IPS DF 6.9 (cell line): ENCODE measurements around the gene C4B.
"Not testable (repeated sequence)": the region's sequence is repeated elsewhere in the genome, so short reads cannot be mapped to it uniquely, and the experiment has no call there.

ENCODE experiments used
- DNase-seq: peaks from one replicate; pipeline ENCODE4 v3.0.0-alpha.2; 2013; ENCODE audit warnings: low read depth, low spot score
- H3K27ac ChIP-seq: one replicate; pipeline ENCODE4 v1.5.1; 2013; ENCODE audit warnings: low read length, control low read depth
- H3K27me3 ChIP-seq: 2 replicates; pipeline ENCODE4 v1.6.1; 2013; ENCODE audit warnings: mild to moderate bottlenecking, low read length; ENCODE audit not compliant: control insufficient read depth, insufficient read depth
- H3K36me3 ChIP-seq: 2 replicates; pipeline ENCODE4 v1.6.1; 2013; ENCODE audit warnings: low read length; ENCODE audit not compliant: control insufficient read depth, insufficient read depth
- H3K4me1 ChIP-seq: 2 replicates; pipeline ENCODE4 v1.6.1; 2013; ENCODE audit warnings: low read length; ENCODE audit not compliant: control insufficient read depth, insufficient read depth
- H3K4me3 ChIP-seq: 2 replicates; pipeline ENCODE4 v1.5.1; 2013; ENCODE audit warnings: mild to moderate bottlenecking, low read length
- H3K9me3 ChIP-seq: 2 replicates; pipeline ENCODE4 v1.6.1; 2013; ENCODE audit warnings: low read length, inconsistent platforms; ENCODE audit not compliant: control insufficient read depth, insufficient read depth
- WGBS: extraction: QIAGEN DNeasy Blood & Tissue Kit; methylation state at CpG from one replicate; pipeline ENCODE4 v1.1.7; 2013; ENCODE audit warnings: mixed read lengths, missing lambda C conversion rate; ENCODE audit not compliant: insufficient read length, insufficient coverage; 5-methylcytosine and 5-hydroxymethylcytosine counted together

C4B gene

DNA sequence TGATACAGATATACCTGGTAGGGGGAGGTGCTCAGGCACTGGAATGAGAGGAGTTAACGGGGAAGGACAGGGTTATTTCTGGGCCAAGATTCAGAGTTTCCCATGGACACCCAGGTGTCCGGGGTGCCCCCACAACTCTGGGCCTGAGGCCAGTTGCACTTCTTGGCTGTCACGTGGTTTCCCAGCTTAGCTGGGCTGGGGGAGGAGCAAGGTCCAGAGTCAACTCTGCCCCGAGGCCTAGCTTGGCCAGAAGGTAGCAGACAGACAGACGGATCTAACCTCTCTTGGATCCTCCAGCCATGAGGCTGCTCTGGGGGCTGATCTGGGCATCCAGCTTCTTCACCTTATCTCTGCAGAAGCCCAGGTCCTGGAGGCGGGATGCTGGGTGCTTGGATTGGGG lies at the start of gene C4B:
C4B (plus strand) TSS at position 249 of the 400 bp plus-strand sequence; CDS start at position 300, 51 bp downstream.
- not testable (repeated sequence) for DNase-seq, H3K36me3 ChIP-seq, H3K27me3 ChIP-seq, H3K4me1 ChIP-seq, H3K4me3 ChIP-seq, H3K9me3 ChIP-seq, H3K27ac ChIP-seq
- no CpG with 5 or more reads among the region's 6 CpGs for WGBS

- H3K36me3 ChIP-seq: peaks cover 61% of the 10 kb centered on the region
- no peaks in the 10 kb centered on the region for H3K27me3 ChIP-seq
- no peak for DNase-seq
- no peak overlapping the region for H3K4me3 ChIP-seq
- H3K27ac ChIP-seq: no peak overlapping the region
- H3K4me1 ChIP-seq: no peaks in the 10 kb centered on the region
- WGBS: no CpG with 5 or more reads among the region's 13 CpGs
- H3K9me3 ChIP-seq: no peaks in the 10 kb centered on the region
Observed at GRCh38 chr6:31965700-31966099, 48.9 kb upstream of the C4B start.

DNA sequence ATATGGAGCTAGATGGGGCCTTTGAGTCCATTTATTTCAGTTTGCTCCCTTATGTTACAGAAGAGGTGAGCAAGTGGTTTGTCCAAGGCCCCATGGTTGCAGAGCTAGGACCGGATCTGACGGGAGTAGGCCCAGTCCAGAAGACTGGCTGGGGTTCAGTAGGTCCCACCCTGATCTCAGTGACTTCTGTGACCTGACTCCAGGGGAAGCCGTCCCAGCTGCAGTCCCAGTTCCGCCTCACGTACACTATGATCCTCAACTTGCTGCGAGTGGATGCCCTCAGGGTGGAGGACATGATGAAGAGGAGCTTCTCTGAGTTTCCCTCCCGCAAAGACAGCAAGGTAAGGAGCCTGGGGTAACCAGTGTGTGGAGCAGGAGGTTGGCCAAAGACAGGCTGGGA lies 48.1 kb upstream of the C4B start:
- Histone ChIP-seq H3K27ac (no peak overlapping the region), H3K9me3 (no peaks in the 10 kb centered on the region), H3K4me3 (no peak overlapping the region), H3K27me3 (no peaks in the 10 kb centered on the region), H3K36me3 (peaks cover 56% of the 10 kb centered on the region), H3K4me1 (no peaks in the 10 kb centered on the region)
- no CpG with 5 or more reads among the region's 7 CpGs for WGBS
- no peak for DNase-seq

- Histone ChIP-seq H3K27ac (no peak overlapping the region), H3K9me3 (no peaks in the 10 kb centered on the region), H3K36me3 (peaks cover 53% of the 10 kb centered on the region), H3K4me3 (no peak overlapping the region), H3K27me3 (no peaks in the 10 kb centered on the region), H3K4me1 (no peaks in the 10 kb centered on the region)
- DNase-seq: no peak
- WGBS: no CpG with 5 or more reads among the region's 10 CpGs
Observed at GRCh38 chr6:31966997-31967925, 47.3 kb upstream of the C4B start.

GRCh38 chr6:31967926-31968320 lies 46.7 kb upstream of the C4B start:
- Histone ChIP-seq H3K27me3 (no peaks in the 10 kb centered on the region), H3K4me3 (no peak overlapping the region), H3K9me3 (no peaks in the 10 kb centered on the region), H3K36me3 (peaks cover 47% of the 10 kb centered on the region), H3K27ac (no peak overlapping the region), H3K4me1 (no peaks in the 10 kb centered on the region)
- no peak for DNase-seq
- no CpG with 5 or more reads among the region's 3 CpGs for WGBS

GRCh38 chr6:31968326-31968725 lies 46.3 kb upstream of the C4B start:
- no peaks in the 10 kb centered on the region for H3K9me3 ChIP-seq
- H3K36me3 ChIP-seq: peaks cover 43% of the 10 kb centered on the region
- no peak overlapping the region for H3K27ac ChIP-seq
- no peaks in the 10 kb centered on the region for H3K4me1 ChIP-seq
- H3K4me3 ChIP-seq: no peak overlapping the region
- DNase-seq: no peak
- WGBS: no CpG with 5 or more reads among the region's 11 CpGs
- no peaks in the 10 kb centered on the region for H3K27me3 ChIP-seq

- no peak for DNase-seq
- no peak overlapping the region for H3K27ac ChIP-seq
- H3K36me3 ChIP-seq: peaks cover 36% of the 10 kb centered on the region
- H3K27me3 ChIP-seq: no peaks in the 10 kb centered on the region
- H3K4me3 ChIP-seq: no peak overlapping the region
- no peaks in the 10 kb centered on the region for H3K9me3 ChIP-seq
- H3K4me1 ChIP-seq: no peaks in the 10 kb centered on the region
- WGBS: no CpG with 5 or more reads among the region's 23 CpGs
Observed at GRCh38 chr6:31968791-31969711, 45.5 kb upstream of the C4B start.

DNA sequence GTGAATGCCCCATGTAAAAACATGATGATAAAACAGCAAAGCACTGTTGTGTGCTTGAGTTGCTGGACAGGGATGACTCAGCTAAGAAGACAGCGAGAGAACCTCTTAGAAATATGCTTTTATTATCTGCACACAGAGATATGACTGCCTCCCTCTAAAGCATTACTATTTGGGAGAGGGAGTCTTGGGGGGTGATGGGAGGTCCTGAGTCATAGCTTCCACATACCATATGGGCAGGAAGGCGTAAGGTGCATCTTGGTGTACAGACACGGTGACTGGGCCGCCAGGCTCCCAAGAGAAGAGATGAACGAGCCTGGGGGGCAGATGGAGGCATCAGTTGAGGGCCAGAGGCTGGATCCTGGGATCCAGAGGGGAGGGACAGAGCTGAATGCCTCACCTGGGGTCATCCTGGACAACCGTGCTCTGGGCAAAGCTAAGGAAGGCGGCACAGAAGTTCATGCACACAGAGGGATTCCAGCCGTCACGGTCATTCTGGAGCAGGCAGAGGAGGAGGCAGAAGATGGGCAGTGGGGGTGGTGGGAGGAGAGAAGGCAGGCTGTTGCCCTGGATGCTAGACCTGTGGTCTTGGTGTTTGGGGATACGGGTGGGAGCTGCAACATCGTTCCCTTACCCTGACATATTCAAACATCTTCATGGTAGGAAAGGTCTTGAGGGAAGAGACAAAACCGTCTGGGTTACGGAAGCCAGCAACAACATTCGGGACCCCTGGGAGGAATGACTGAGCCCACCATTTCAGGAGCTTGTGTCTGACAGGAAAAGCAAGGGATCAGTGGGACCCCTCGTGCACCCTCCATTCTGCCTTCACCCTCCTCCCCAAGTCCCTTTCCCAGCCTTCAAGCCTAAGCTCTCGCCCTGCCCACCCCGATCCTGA lies 44.6 kb upstream of the C4B start:
- H3K27me3 ChIP-seq: no peaks in the 10 kb centered on the region
- H3K36me3 ChIP-seq: peaks cover 34% of the 10 kb centered on the region
- H3K9me3 ChIP-seq: no peaks in the 10 kb centered on the region
- H3K4me3 ChIP-seq: no peak overlapping the region
- no peak overlapping the region for H3K27ac ChIP-seq
- WGBS: no CpG with 5 or more reads among the region's 17 CpGs
- no peaks in the 10 kb centered on the region for H3K4me1 ChIP-seq
- DNase-seq: no peak

DNA sequence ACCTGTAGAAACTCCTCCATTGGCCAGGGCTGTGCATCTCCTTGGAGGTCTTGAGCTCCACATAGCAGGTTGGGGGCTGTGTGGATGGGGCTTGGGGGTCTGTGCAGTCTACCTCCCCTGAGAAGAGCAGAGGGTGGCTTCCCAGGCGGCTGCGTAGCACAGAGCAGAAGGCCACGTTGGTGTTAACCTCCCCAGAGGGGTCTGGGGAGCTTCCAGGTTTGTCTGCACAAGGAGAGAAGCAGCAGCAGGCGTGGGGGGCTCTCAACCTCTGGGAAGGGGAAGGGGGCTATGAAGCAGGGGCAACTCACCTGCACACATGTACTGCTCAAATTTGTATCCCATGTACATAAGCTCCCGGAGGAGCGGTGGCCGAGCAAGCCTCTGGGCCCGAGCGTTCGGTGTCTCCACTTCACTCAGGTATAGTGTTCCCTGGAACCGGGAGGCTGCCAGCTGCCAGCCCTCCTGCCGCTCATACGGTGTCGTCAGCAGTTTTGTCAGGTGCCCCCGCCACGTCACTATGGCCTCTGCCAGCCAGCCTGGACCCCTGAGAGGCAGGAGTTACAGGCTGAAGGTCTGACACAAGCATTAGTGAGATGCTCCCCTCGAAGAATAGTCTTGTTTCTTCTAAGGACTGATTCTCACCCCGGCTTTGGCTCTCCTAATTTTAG lies 43.9 kb upstream of the C4B start:
- no CpG with 5 or more reads among the region's 18 CpGs for WGBS
- Histone ChIP-seq H3K4me3 (no peak overlapping the region), H3K4me1 (no peaks in the 10 kb centered on the region), H3K9me3 (no peaks in the 10 kb centered on the region), H3K27me3 (no peaks in the 10 kb centered on the region), H3K36me3 (peaks cover 30% of the 10 kb centered on the region), H3K27ac (no peak overlapping the region)
- DNase-seq: no peak
